GM19455 (cell line): ENCODE results near the gene MITF.
"Not testable (repeated sequence)": the region's sequence is repeated elsewhere in the genome, so short reads cannot be mapped to it uniquely, and the experiment has no call there.

ENCODE experiments used
- ATAC-seq: cut with Tn5 transposase; IDR thresholded peaks from one replicate; pipeline ENCODE4 v1.9.1; 2021; ENCODE audit not compliant: unreplicated experiment

The MITF gene

GRCh38 chr3:69901802-69902201, 162.5 kb downstream of the MITF start:
- ATAC-seq, result no peak

DNA sequence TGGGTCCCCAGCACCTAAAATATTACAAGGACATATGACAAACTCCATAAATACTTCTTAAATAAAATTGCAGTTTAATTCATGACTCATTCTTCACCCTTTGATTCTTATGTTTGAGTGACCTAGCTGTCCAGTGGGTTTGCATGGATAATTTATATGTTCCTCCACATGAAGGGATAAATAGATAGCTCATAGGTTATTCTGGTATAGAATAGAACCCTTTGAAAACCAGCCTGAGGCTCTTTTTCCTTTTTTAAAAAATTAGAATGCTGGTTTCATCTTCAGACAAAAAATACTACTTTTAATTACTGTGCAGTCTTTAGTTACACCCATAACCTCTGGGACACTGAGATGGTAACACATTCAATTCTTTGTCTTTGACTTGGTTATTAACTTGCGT, 163.1 kb downstream of the MITF start:
- no peak for ATAC-seq

DNA sequence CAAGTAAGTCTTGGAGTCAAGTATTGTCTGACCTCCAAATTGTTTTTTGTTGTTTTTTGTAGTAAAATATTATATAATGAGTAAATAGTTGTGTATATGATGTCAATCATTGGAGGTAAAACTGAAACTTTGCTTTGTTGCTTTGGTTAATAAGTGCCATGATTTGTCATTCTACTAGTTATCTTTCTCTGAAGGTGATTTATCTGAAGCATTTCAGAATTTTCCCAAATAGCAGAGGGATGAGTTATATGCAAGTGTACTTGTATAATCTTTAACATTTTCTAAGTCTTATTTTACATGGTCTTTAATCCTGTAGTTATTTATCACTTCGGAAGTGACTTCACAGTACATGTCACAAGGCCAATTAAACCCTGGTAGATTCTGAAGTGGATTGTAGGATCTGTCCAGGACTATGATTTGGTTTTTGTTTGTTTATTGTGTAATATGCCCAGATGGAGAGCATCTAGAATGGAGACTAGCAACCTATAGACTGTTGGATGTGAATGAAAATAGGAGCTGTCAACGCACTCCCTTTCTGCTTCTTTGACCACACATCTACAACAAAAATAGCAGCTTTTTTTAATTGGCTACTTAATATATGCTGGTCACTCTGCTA, 167.2 kb downstream of the MITF start:
- no peak for ATAC-seq

GRCh38 chr3:69907554-69907953, 168.3 kb downstream of the MITF start:
- ATAC-seq, result no peak

DNA sequence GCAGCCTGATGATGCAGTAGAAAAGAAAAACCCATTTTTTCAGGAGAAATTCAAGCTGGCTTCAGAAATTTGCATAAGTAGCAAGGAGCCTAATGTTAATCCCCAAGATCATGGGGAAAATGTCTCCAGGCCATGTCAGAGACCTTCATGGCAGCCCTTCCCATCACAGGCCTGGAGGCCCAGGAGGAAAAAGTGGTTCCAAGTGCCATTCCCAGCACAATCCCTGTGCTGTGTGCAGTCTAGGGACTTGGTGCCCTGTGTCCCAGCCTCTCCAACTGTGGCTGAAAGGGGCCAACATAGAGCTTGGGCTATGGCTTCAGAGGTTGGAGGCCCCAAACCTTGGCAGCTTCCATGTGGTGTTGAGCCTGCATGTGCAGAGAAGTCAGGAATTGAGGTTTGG, 170.6 kb downstream of the MITF start:
- not testable (repeated sequence) for ATAC-seq

- no peak for ATAC-seq
These were observed 174.2 kb downstream of the MITF start for GRCh38 chr3:69913422-69913821.

DNA sequence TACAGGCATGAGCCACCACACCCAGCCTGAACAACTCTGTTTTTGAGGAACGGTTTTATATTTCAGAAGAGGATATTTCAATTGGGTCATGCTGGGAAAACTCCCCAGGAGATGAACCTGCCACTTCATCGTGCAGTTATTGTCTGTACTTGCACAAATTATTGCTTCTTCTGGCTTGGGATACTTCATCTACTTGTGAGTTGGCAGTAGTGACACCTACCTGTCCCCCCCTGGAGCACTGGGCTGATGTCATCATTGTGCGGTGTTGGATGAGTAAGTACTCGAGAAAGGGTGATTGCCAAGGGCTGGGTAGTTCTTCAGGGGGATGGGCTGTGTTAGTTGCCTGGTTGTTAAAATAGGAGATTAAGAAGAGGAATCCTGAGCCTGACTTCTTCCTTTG, 175.1 kb downstream of the MITF start:
- no peak for ATAC-seq

DNA sequence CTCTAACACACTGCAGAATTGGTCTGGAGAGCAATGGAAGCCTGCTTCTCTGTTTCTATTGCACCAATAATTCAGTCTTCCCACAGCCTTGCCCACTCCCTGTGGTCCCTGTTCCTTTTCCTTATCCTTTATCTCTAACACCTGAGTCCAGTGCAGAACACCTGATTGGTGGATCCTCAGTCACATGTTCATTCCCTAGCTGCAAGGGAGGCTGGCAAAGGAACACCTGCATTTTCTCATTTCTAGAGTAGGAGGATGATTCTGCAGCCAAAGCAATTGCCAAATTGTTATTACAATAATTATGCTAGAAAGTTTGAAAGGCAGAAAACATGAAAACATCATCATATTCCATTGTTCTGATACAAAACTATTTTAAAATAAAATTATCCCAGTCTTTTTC, 176.5 kb downstream of the MITF start:
- no peak for ATAC-seq

DNA sequence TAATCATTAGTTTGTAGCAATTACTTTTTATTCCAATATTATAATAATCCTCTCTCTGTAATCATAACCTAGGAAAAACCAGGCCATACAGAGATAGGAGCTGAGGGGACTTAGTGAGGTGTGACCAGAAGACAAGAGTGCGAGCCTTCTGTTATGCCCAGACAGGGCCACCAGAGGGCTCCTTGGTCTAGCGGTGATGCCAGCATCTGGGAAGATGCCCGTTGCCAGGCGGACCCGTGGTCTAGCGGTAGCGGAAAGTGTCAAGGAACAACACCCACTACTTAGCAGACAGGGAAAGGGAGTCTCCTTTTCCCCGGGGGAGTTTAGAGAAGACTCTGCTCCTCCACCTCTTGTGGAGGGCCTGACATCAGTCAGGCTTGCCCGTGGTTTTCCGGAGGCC, 180.7 kb downstream of the MITF start:
- not testable (repeated sequence) for ATAC-seq

GRCh38 chr3:69921651-69922050, 182.4 kb downstream of the MITF start:
- ATAC-seq, result no peak

DNA sequence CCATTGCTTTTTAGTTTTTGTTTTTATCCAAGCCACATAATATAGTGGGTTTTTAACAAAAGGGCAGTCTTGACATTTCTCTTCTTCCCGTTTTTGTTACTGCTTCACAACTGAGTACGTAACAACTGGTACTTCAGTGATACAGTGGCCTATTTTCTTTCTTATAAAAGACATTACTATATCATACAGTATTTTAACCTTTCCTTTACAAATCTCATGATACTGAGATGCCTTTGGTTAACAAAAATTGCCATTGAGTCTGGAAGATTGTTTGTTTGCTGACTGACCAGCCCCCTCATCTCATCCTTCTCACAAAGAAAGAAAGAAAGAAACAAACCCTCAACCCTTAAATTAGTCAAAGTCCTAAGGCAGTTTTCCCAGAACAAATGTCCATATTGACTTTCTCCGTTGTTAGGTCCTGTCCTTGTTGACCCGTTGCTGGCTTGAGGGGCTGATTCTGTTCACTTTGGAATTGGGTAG, 183.3 kb downstream of the MITF start:
- no peak for ATAC-seq

DNA sequence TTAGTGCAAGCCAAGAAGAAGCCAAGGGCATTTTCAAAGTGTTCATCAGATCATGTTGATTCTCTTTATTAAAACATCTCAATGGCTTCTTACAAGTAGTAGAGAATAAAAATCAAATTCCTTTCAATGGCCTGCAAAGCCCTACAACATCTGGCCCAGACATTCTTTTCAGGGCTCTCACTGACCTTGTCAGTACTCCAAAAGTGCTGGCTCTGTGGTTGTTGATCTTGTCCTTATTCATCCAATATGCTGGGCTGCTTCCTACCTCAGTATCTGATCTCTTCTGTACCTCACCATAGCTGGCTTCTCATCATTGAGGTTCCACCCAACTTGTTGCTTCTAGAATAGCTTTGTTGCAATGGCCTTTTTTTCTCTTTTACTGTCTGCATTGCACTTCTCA, 186.2 kb downstream of the MITF start:
- ATAC-seq, result no peak

DNA sequence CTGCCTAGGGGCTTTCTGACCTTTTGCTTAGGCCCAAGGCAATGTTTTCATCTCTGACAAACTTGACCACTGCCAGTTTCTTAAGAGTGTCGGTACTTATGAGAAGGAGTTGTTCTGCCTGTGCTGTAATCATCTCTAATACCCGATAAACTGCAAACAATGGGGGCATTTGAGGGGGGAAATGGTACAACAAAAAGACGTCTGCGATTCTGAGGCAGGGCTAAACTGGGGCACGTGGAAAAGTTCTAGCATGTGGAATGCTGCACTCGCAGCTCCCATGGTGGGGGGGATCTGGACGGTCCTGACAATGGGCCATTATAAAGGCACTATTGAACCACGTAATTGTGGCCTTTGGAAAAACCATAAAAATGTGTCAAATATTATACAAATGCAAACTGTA, 187.1 kb downstream of the MITF start:
- ATAC-seq, result no peak

DNA sequence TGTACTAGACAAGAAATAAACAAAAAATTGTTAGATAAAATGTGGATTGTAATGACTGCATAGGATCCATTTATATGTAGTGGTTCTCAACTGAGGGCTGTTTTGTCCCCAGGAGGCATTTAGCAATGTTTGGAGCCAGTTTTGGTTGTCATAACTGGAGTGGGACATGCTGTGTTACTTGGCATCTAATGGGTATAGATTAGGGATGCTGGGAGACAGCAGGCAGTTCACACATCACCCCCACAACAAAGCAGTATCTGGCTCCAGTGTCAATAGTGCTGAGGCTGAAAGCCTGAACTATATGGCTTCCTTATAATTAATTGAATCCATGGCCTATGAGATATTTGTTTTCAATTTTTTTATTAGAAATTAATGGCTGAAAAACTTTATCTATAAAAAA, 188.3 kb downstream of the MITF start:
- no peak for ATAC-seq

GRCh38 chr3:69929019-69929418, 189.8 kb downstream of the MITF start:
- no peak for ATAC-seq

GRCh38 chr3:69930564-69930963, 191.3 kb downstream of the MITF start:
- no peak for ATAC-seq

DNA sequence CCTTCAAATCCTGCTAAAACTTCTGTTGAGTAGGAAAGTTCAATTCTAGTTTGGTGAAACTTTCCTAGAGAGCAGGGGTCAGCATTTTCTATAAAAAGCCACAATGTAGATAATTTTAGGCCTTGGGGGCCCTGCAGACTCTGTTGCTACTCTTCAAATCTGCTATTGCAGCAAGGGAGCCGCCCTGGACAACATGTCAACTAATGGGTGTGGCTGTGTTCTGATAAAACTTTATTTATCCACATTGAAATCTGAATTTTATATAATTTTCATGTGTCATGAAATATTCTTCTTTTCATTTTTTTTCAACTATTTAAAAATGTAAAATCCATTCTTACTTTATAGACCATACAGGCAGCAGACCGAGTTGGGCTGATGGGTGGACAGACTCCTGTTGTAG, 192.8 kb downstream of the MITF start:
- ATAC-seq, result no peak

GRCh38 chr3:69932501-69932900, 193.2 kb downstream of the MITF start:
- no peak for ATAC-seq

DNA sequence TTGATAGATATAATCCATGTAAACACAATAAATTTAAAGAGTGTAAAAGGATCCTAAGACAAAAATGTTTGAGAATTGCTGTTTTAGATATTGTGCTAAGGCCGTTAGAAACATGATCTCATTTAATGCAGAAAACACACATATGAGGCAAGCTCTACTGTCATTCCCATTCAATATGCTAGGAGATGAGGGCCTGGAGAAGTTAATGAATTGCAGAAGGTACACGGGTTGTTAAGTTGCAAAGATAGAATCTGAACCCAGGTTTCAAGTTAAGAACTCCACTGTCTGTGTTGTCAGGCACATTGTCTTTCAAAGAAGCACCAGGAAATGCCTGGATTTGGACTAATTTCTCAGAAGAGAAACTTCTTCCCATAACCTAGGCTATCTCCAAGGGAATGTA, 195.1 kb downstream of the MITF start:
- no peak for ATAC-seq

- ATAC-seq, result no peak
These were observed 197.0 kb downstream of the MITF start for GRCh38 chr3:69936266-69936665.

DNA sequence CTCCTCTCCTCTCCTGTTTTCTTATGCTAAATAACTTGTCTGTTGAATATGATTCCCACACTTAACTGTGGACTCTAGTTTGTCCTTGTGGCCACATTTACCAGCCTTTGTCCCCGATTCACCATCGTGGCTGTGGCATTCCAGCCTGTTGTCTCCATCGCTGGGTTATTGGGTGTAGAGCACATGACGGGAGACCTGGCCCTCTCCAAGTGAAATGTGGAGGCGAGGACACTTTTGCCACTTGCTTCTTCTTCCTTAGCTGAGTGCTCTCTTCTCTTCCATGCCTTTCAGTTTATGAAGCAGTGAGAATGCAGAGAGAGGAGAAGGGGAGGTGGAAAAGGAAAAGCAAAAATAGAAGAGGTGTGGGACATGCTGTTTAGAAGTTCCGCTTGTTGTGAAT, 198.8 kb downstream of the MITF start:
- ATAC-seq, result no peak

DNA sequence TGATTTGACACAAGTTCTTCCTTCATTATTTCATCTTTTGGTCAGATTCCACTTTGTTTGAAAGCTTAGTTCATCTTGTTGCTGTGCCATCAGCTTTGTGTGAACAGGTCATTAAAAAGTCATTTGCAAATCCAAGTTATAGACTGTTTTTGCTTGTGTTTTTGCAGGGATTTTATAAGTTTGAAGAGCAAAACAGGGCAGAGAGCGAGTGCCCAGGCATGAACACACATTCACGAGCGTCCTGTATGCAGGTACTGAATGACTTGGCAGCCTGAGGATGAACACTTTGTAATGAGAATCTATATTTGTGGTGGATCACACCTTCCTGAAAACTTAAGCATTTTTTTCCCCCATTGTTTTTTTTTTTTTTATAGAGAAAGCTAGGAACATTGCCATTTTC, 199.7 kb downstream of the MITF start:
- ATAC-seq, result no peak

DNA sequence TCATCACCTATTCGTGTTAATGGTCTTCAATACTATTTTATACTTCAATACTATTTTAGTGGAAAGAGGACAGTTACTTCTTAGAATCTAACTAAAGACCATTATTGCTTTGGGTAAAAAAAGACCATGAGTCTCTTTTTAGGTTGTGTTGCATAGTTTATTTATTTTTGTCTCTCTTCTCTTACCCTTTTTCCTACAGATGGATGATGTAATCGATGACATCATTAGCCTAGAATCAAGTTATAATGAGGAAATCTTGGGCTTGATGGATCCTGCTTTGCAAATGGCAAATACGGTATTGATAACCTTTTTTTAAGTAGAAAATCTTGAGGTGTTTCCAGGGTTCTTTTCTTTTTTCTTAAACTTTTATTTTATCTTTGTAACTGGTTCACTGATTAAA, 201.8 kb downstream of the MITF start:
- ATAC-seq, result no peak
